GM06990 (cell line): ENCODE results near the gene GRAP2.

Experiments
- DNase-seq: peaks from one replicate; pipeline ENCODE4 v3.0.0-alpha.2; 2011; ENCODE audit not compliant: insufficient read length; ENCODE audit errors: extremely low read depth
- H3K27me3 ChIP-seq: replicated peaks from 2 replicates; pipeline ENCODE4 v1.6.0; 2011; ENCODE audit warnings: low read length; ENCODE audit not compliant: control insufficient read depth, insufficient read depth
- H3K36me3 ChIP-seq: 2 replicates; pipeline ENCODE4 v1.5.1; 2011; ENCODE audit warnings: low read length; ENCODE audit not compliant: control insufficient read depth, insufficient read depth
- H3K4me3 ChIP-seq: replicated peaks from 2 replicates; pipeline ENCODE4 v1.5.1; 2011; ENCODE audit warnings: low read depth, mild to moderate bottlenecking, control low read depth, low read length
- TF ChIP-seq, protein P1 (sequence below): IDR thresholded peaks from 2 replicates; pipeline ENCODE4 v1.5.1; 2011; ENCODE audit warnings: low read length, control low read depth, mild to moderate bottlenecking, inconsistent platforms; ENCODE audit not compliant: insufficient read depth, poor library complexity, severe bottlenecking

GRAP2 gene

GRCh38 chr22:39915295-39915726 is 14.4 kb downstream of the GRAP2 start:
- H3K36me3 ChIP-seq: no peaks in the 10 kb centered on the region
- no peak for DNase-seq
- TF ChIP-seq, protein P1, sequence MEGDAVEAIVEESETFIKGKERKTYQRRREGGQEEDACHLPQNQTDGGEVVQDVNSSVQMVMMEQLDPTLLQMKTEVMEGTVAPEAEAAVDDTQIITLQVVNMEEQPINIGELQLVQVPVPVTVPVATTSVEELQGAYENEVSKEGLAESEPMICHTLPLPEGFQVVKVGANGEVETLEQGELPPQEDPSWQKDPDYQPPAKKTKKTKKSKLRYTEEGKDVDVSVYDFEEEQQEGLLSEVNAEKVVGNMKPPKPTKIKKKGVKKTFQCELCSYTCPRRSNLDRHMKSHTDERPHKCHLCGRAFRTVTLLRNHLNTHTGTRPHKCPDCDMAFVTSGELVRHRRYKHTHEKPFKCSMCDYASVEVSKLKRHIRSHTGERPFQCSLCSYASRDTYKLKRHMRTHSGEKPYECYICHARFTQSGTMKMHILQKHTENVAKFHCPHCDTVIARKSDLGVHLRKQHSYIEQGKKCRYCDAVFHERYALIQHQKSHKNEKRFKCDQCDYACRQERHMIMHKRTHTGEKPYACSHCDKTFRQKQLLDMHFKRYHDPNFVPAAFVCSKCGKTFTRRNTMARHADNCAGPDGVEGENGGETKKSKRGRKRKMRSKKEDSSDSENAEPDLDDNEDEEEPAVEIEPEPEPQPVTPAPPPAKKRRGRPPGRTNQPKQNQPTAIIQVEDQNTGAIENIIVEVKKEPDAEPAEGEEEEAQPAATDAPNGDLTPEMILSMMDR: no peak
- no peak overlapping the region for H3K4me3 ChIP-seq
- no peaks in the 10 kb centered on the region for H3K27me3 ChIP-seq

DNA sequence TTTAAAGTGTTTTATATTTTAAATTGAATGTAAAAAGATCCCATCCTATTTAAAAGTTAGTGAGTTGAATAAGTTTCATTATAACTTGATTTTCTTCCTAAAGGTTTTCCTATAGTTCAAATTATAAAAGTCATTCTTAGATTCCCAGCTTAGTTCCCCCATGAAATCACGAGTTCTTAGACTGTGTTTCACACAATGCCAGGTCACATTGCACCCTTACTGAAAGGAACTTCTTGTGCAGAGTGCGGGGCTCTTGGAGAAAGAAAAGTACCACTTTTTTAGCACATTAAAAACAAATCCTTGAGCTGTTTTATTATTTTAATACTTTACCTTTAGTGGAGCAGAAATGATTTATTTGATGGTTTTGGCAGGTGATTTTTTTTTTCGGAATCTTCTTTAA is 15.6 kb downstream of the GRAP2 start:
- TF ChIP-seq, protein P1: no peak
- no peaks in the 10 kb centered on the region for H3K36me3 ChIP-seq
- no peak overlapping the region for H3K4me3 ChIP-seq
- no peak for DNase-seq
- H3K27me3 ChIP-seq: no peaks in the 10 kb centered on the region

DNA sequence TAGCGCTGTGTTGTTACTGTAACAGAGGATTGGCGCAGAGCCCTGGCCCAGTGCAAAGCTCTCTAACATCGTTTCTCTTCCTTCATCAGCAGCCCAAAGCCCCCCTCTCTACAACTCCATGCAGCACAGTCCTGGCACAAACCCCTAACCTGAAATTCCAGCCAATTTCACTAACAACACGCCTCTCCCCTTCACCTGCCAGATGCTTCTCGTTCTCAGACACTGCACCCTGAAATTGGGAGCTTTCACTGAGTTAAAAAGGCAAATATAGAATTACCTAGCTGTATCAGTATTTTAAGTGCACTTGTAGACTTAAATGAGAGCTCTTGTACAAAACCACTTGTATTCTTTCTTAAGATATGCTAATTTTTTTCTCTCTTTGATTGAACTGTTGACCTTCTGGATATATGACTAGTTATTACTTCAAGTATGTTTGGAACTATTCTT is 16.3 kb downstream of the GRAP2 start:
- TF ChIP-seq, protein P1: no peak
- Histone ChIP-seq H3K27me3 (no peaks in the 10 kb centered on the region), H3K36me3 (no peaks in the 10 kb centered on the region), H3K4me3 (no peak overlapping the region)
- DNase-seq: no peak

DNA sequence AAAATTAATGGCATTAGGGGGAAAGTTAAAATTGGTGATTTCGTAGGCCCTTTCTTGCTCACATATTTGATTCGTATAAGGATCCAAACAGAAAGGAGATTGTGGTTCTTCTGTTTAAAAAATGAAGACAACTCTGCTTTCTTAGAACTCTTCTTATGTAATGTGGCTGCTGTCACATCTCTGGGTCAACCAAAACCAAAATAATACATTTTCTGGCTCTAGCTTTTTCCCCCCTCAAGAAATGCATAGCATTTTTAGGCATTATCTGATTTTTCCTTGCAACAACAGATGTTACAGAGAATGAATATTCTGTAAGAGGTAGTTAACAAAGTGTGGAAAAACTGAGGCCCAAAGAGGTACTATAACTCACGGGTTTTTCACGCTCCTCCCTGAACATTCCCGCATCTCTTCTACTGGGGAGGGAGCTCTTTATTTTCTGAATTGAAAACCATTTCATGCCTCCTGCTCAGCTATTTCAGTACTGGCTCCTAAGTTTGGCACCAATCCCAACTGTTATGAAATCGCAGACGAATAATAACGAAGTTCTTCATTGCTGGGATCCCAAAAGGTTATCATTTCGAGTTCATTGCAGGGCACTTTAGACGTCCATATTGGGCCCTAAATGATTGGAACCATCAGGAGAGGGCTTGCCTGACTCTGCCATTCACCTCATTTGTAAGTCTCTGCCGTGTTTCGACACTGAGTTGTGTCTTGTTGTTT is 17.1 kb downstream of the GRAP2 start:
- TF ChIP-seq, protein P1: no peak
- Histone ChIP-seq H3K36me3 (no peaks in the 10 kb centered on the region), H3K4me3 (no peak overlapping the region), H3K27me3 (no peaks in the 10 kb centered on the region)
- DNase-seq: no peak

DNA sequence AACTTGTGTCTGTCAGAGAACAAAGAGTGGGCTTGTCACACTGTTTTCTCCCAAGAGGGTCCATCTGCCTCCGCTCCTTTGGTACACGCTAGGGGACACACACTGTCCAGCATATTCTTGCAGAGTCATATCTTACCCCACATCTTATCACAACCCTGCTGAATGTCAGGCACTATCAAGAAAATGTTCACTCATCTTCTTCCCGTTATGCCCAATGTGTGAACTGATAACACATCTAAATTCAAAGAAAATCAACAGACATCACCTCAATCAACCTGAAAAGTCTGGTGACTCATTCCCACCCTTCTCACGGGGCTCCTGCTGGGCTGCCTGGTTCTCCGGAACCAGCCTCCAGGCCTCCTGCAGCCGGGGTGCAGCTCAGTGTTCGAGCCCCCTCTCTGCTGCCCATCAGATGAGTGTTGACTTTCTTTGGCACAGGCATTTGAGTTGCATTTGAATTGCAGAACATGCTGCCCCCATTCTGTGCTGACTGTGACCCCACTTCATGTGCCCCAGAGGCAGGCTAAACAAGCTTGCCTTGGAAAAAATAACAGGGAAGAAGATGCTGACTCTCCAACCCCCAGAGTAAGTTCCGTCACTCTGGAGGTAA is 19.4 kb downstream of the GRAP2 start:
- H3K36me3 ChIP-seq: no peaks in the 10 kb centered on the region

More for the DNA sequence above, 19.4 kb downstream of the GRAP2 start:
- Histone ChIP-seq H3K27me3 (no peaks in the 10 kb centered on the region), H3K4me3 (no peak overlapping the region)
- DNase-seq: no peak
- TF ChIP-seq, protein P1: no peak
